Parathyroid adenoma (tissue), 2 donors: Measurements from ENCODE around the gene RAP1GAP.

Experiments used
- H2AFZ ChIP-seq: fragments of 300-600 bp; sonication (generic); one replicate; pipeline ENCODE4 v1.7.0; 2017; ENCODE audit warnings: antibody characterized with exemption, mild to moderate bottlenecking
- H3K27ac ChIP-seq: fragments of 300-600 bp; sonication (generic); one replicate; pipeline ENCODE4 v1.7.0; 2017
- H3K27me3 ChIP-seq: fragments of 300-600 bp; sonication (generic); one replicate; pipeline ENCODE4 v1.7.0; 2017; ENCODE audit warnings: low read length; ENCODE audit not compliant: control insufficient read depth, insufficient read depth
- H3K36me3 ChIP-seq: fragments of 300-600 bp; sonication (generic); one replicate; pipeline ENCODE4 v1.7.0; 2017; ENCODE audit warnings: low read length; ENCODE audit not compliant: control insufficient read depth, insufficient read depth
- H3K4me1 ChIP-seq: fragments of 300-600 bp; sonication (generic); one replicate; pipeline ENCODE4 v1.7.0; 2017; ENCODE audit warnings: control low read depth
- H3K4me2 ChIP-seq: fragments of 300-600 bp; sonication (generic); one replicate; pipeline ENCODE4 v1.7.0; 2017; ENCODE audit warnings: low read length
- H3K4me3 ChIP-seq: fragments of 300-600 bp; sonication (generic); one replicate; pipeline ENCODE4 v1.7.0; 2017; ENCODE audit warnings: low read depth, low read length
- H3K79me2 ChIP-seq: fragments of 300-600 bp; sonication (generic); one replicate; pipeline ENCODE4 v1.7.0; 2017; ENCODE audit warnings: control low read depth
- H3K9ac ChIP-seq: fragments of 300-600 bp; sonication (generic); one replicate; pipeline ENCODE4 v1.7.0; 2017; ENCODE audit warnings: mild to moderate bottlenecking
- H3K9me3 ChIP-seq: fragments of 300-600 bp; sonication (generic); one replicate; pipeline ENCODE4 v1.7.0; 2017; ENCODE audit warnings: low read length; ENCODE audit not compliant: control insufficient read depth
- CTCF ChIP-seq: fragments of 300-600 bp; sonication (generic); IDR thresholded peaks from one replicate; pipeline ENCODE4 v1.7.0; 2017; ENCODE audit warnings: antibody characterized with exemption, mild to moderate bottlenecking
- donor health status: primary hyperparathyroidism.

Gene RAP1GAP

GRCh38 chr1:21663248-21663950 is 5.8 kb downstream of the RAP1GAP start:
- Histone ChIP-seq H3K9ac (no peak overlapping the region), H3K4me2 (no peak overlapping the region), H3K36me3 (no peaks in the 10 kb centered on the region), H3K4me1 (no peaks in the 10 kb centered on the region), H3K9me3 (no peaks in the 10 kb centered on the region), H3K27me3 (no peaks in the 10 kb centered on the region), H2AFZ (no peak overlapping the region), H3K27ac (no peak overlapping the region), H3K79me2 (no peaks in the 10 kb centered on the region), H3K4me3 (no peak overlapping the region)
- TF ChIP-seq CTCF, result no peak

- no peaks in the 10 kb centered on the region for H3K36me3 ChIP-seq
- H2AFZ ChIP-seq, result no peak overlapping the region
- no peak overlapping the region for H3K4me3 ChIP-seq
- no peak overlapping the region for H3K27ac ChIP-seq
- H3K4me1 ChIP-seq, result no peaks in the 10 kb centered on the region
- H3K9ac ChIP-seq, result no peak overlapping the region
- no peaks in the 10 kb centered on the region for H3K79me2 ChIP-seq
- H3K27me3 ChIP-seq, result no peaks in the 10 kb centered on the region
- H3K4me2 ChIP-seq, result no peak overlapping the region
- no peaks in the 10 kb centered on the region for H3K9me3 ChIP-seq
- no peak for TF ChIP-seq CTCF
Measured at GRCh38 chr1:21662426-21663247, 6.5 kb downstream of the RAP1GAP start.

- no peaks in the 10 kb centered on the region for H3K79me2 ChIP-seq
- no peaks in the 10 kb centered on the region for H3K4me1 ChIP-seq
- H3K4me3 ChIP-seq, result no peak overlapping the region
- no peak overlapping the region for H3K4me2 ChIP-seq
- TF ChIP-seq CTCF, result no peak
- no peak overlapping the region for H2AFZ ChIP-seq
- H3K36me3 ChIP-seq, result no peaks in the 10 kb centered on the region
- no peak overlapping the region for H3K27ac ChIP-seq
- no peaks in the 10 kb centered on the region for H3K9me3 ChIP-seq
- H3K27me3 ChIP-seq, result no peaks in the 10 kb centered on the region
- H3K9ac ChIP-seq, result no peak overlapping the region
Measured at GRCh38 chr1:21661886-21662285, 7.3 kb downstream of the RAP1GAP start.

GRCh38 chr1:21659924-21660326 is 9.2 kb downstream of the RAP1GAP start:
- Histone ChIP-seq H3K27me3 (no peaks in the 10 kb centered on the region), H3K9me3 (no peaks in the 10 kb centered on the region), H3K79me2 (no peaks in the 10 kb centered on the region), H3K4me2 (no peak overlapping the region), H3K9ac (no peak overlapping the region), H3K36me3 (no peaks in the 10 kb centered on the region), H3K4me3 (no peak overlapping the region), H3K4me1 (no peaks in the 10 kb centered on the region), H2AFZ (peak overlapping the region; percentile 43), H3K27ac (no peak overlapping the region)
- TF ChIP-seq CTCF, result no peak
